BLaER1 (cell line): ENCODE results near the gene RPS24.
A peak's percentile ranks its signal among the peaks of the same experiment; 100 is the strongest.
"Not testable (repeated sequence)": the region's sequence is repeated elsewhere in the genome, so short reads cannot be mapped to it uniquely, and the experiment has no call there.

ENCODE experiments used
- H3K27ac ChIP-seq: shearing (Covaris generic); formaldehyde crosslinking; 2 replicates; pipeline ENCODE4 v1.8.1; 2022
- H3K27me3 ChIP-seq: shearing (Covaris generic); formaldehyde crosslinking; 2 replicates; pipeline ENCODE4 v1.8.1; 2022
- H3K36me3 ChIP-seq: shearing (Covaris generic); formaldehyde crosslinking; 2 replicates; pipeline ENCODE4 v1.8.1; 2022
- H3K4me1 ChIP-seq: shearing (Covaris generic); formaldehyde crosslinking; 2 replicates; pipeline ENCODE4 v1.8.1; 2022
- H3K4me2 ChIP-seq: shearing (Covaris generic); formaldehyde crosslinking; 2 replicates; pipeline ENCODE4 v1.8.1; 2022
- H3K4me3 ChIP-seq: shearing (Covaris generic); formaldehyde crosslinking; 2 replicates; pipeline ENCODE4 v1.8.1; 2022
- H3K9ac ChIP-seq: shearing (Covaris generic); formaldehyde crosslinking; 2 replicates; pipeline ENCODE4 v1.8.1; 2022
- H3K9me3 ChIP-seq: shearing (Covaris generic); formaldehyde crosslinking; 2 replicates; pipeline ENCODE4 v1.8.1; 2022
- H4K20me1 ChIP-seq: shearing (Covaris generic); formaldehyde crosslinking; 2 replicates; pipeline ENCODE4 v1.8.1; 2022
- Cebpa-rat ChIP-seq: shearing (Covaris generic); IDR thresholded peaks from 2 replicates; pipeline ENCODE4 v1.8.1; 2022

The RPS24 gene

DNA sequence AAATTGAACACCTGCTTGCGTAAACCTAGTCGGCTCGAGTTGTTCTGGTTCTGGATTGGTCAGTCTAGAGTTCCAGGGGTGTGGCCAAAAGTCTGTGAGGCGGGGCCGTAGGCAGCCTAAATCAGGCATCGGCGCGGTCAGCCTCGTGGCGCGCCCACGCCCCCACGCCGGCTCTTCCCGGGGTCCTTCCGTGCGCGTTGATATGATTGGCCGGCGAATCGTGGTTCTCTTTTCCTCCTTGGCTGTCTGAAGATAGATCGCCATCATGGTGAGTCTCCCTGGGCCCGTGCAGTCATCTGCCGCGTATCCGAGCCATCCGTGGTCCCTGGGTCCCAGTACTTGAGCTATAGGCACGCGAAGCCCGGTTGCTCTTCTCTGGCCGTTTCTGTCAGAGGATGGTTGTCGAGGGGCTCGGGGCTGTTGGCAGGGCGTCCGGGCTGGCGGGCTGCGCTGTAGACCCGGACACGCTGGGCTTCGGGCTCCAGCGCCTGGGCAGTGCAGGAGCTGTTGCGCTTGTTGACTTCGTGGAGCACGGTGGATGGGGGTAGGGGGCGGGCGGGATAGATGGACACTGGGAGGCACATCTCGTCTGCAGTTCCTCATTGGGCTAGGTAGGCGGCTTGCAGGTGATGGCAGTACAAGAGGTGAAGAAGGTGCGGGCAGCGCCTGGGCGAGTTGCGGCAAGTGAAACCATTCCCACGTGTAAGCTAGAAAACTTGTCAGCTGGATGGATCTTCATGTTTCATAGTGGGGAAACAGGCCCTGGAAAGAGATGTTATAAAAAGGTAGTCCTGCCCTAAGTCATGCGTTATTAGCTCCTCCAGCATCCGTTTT is at the start of gene RPS24:
Gene RPS24 (plus strand): TSS at position 227 of the 834 bp plus-strand sequence. CDS start 39 bp downstream, at position 266.
- H3K27ac ChIP-seq, result peak within 1 kb of the TSS; percentile 91
- no peaks in the 10 kb centered on the region for H3K27me3 ChIP-seq
- no peak for TF ChIP-seq Cebpa-rat
- peak within 1 kb of the TSS; percentile 83 for H3K4me3 ChIP-seq
- peak within 1 kb of the TSS; percentile 94 for H3K4me2 ChIP-seq
- peaks cover 47% of the 10 kb centered on the region for H4K20me1 ChIP-seq
- H3K4me1 ChIP-seq, result peaks cover 54% of the 10 kb centered on the region
- H3K9ac ChIP-seq, result peak within 1 kb of the TSS; percentile 94
- no peaks in the 10 kb centered on the region for H3K9me3 ChIP-seq
- peaks cover 43% of the 10 kb centered on the region for H3K36me3 ChIP-seq

DNA sequence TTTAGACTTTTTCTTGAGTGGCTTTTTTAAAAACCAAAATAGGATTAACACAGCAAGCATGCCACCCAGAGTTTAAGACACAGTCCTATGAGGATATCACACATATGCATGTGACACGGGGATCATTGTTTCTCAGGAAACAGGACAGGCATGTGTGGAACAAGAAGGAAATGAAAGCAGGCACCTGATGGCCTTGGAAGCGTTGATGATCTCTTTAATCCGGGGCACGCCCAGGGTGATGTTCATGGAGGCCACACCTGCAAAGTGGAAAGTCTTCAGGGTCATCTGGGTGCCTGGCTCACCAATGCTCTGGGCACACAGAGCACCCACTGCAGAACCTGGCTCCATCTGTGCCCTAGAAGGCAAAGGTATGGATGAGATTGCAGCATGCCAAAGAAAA is 48.7 kb upstream of the RPS24 start:
- Histone ChIP-seq H3K27ac (no peak overlapping the region), H3K4me2 (no peak overlapping the region), H3K4me3 (no peak overlapping the region), H3K9me3 (no peaks in the 10 kb centered on the region), H3K36me3 (peaks cover 98% of the 10 kb centered on the region), H3K4me1 (no peaks in the 10 kb centered on the region), H4K20me1 (0 out of 2 replicates have a peak, but pooled peaks cover 7% of the 10 kb centered on the region), H3K27me3 (no peaks in the 10 kb centered on the region), H3K9ac (no peak overlapping the region)
- TF ChIP-seq Cebpa-rat, result no peak

DNA sequence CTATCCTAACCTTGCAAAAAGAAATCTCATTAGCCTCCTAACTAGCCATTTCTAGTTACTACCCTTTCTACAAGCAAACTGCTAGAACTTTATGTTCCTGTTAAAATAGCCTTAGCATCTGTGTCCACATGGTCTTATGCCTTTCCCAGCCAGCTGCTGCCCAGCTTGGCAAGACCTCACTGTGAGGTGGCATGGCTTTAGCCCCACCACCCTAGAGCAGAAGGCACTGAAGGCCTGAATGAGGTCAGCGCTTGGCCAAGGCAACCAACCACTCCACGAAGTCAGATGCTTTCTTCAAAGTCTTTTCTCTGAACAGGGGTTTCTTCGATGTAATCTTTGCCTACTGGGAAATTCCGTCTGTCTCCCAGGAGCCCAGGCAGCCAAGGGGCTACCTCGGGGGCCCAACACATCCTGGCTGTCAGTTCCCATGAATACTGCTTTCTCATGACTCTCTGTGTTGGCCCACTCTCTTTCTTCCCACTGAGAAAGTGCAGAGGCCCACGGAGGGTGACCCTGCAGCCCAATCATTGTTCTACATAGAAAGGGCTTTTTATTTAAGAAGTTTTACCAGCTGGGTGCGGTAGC is 45.9 kb upstream of the RPS24 start:
- Histone ChIP-seq H3K27me3 (no peaks in the 10 kb centered on the region), H3K27ac (no peak overlapping the region), H3K36me3 (peaks cover 100% of the 10 kb centered on the region), H3K4me2 (no peak overlapping the region), H3K9me3 (no peaks in the 10 kb centered on the region), H3K9ac (no peak overlapping the region), H3K4me1 (no peaks in the 10 kb centered on the region), H4K20me1 (0 out of 2 replicates have a peak, but pooled peaks cover 7% of the 10 kb centered on the region), H3K4me3 (no peak overlapping the region)
- no peak for TF ChIP-seq Cebpa-rat

GRCh38 chr10:77989081-77989724 is 44.5 kb upstream of the RPS24 start:
- Histone ChIP-seq H4K20me1 (0 out of 2 replicates have a peak, but pooled peaks cover 7% of the 10 kb centered on the region), H3K4me3 (no peak overlapping the region), H3K4me1 (no peaks in the 10 kb centered on the region), H3K4me2 (no peak overlapping the region), H3K9ac (no peak overlapping the region), H3K36me3 (peaks cover 100% of the 10 kb centered on the region), H3K27me3 (no peaks in the 10 kb centered on the region), H3K9me3 (no peaks in the 10 kb centered on the region), H3K27ac (no peak overlapping the region)
- no peak for TF ChIP-seq Cebpa-rat

GRCh38 chr10:77993620-77994019 is 40.0 kb upstream of the RPS24 start:
- H3K9ac ChIP-seq, result no peak overlapping the region
- H3K4me1 ChIP-seq, result no peaks in the 10 kb centered on the region
- H4K20me1 ChIP-seq, result no peaks in the 10 kb centered on the region
- H3K27me3 ChIP-seq, result no peaks in the 10 kb centered on the region
- no peak overlapping the region for H3K4me3 ChIP-seq
- no peak for TF ChIP-seq Cebpa-rat
- no peak overlapping the region for H3K27ac ChIP-seq
- no peak overlapping the region for H3K4me2 ChIP-seq
- H3K36me3 ChIP-seq, result peaks cover 61% of the 10 kb centered on the region
- no peaks in the 10 kb centered on the region for H3K9me3 ChIP-seq

DNA sequence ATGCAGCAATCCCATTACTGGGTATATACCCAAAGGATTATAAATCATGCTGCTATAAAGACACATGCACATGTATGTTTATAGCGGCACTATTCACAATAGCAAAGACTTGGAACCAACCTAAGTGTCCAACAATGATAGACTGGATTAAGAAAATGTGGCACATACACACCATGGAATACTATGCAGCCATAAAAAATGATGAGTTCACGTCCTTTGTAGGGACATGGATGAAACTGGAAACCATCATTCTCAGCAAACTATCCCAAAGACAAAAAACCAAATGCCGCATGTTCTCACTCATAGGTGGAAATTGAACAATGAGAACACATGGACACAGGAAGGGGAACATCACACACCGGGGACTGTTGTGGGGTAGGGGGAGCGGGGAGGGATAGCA is 34.9 kb upstream of the RPS24 start:
- H3K36me3 ChIP-seq, result peaks cover 61% of the 10 kb centered on the region

GRCh38 chr10:78000206-78000605 is 33.5 kb upstream of the RPS24 start:
- peaks cover 69% of the 10 kb centered on the region for H3K36me3 ChIP-seq
- peaks cover 6% of the 10 kb centered on the region; the same call in 1 of the 2 replicates for H4K20me1 ChIP-seq
- H3K4me3 ChIP-seq, result no peak overlapping the region
- no peaks in the 10 kb centered on the region for H3K4me1 ChIP-seq
- H3K27ac ChIP-seq, result no peak overlapping the region
- peaks cover 4% of the 10 kb centered on the region; the same call in 1 of the 2 replicates for H3K9me3 ChIP-seq
- no peaks in the 10 kb centered on the region for H3K27me3 ChIP-seq
- TF ChIP-seq Cebpa-rat, result no peak
- H3K9ac ChIP-seq, result no peak overlapping the region
- no peak overlapping the region for H3K4me2 ChIP-seq

More for the DNA sequence above, 34.9 kb upstream of the RPS24 start:
- H3K4me2 ChIP-seq, H3K27me3 ChIP-seq, H3K4me1 ChIP-seq, H4K20me1 ChIP-seq, H3K9me3 ChIP-seq, H3K9ac ChIP-seq, H3K4me3 ChIP-seq, H3K27ac ChIP-seq: not testable (repeated sequence)

DNA sequence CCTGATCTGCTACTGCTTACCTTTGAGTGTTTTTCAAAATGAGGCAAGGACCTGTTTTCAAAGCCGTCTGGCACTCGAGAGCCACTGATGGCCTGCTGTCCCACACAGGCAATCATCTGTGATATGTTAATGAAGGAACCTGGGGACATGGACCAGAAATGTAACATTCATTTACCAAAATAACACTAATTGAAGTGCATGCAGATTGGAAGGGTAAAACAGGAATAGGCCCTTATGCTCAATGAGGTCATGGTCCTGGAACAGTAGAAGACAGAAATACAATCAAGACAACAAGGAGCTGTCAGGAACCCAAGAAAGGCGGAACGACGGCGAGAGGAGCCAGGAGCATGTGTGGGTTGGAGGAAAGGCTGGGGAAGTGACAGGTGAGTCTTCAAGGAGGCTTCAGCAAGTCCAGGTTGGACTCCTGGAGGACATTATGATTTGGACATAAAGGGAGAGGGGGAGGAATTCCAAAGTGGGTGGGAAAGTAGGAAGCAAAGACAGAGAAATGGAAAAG is 32.6 kb upstream of the RPS24 start:
- H3K4me1 ChIP-seq, result no peaks in the 10 kb centered on the region
- H3K4me2 ChIP-seq, result no peak overlapping the region
- H3K27ac ChIP-seq, result no peak overlapping the region
- no peak overlapping the region for H3K9ac ChIP-seq
- no peak for TF ChIP-seq Cebpa-rat
- H3K36me3 ChIP-seq, result peaks cover 77% of the 10 kb centered on the region
- no peak overlapping the region for H3K4me3 ChIP-seq
- peaks cover 6% of the 10 kb centered on the region; the same call in 1 of the 2 replicates for H4K20me1 ChIP-seq
- no peaks in the 10 kb centered on the region for H3K27me3 ChIP-seq
- H3K9me3 ChIP-seq, result peaks cover 4% of the 10 kb centered on the region; the same call in 1 of the 2 replicates

GRCh38 chr10:78002541-78003288 is 30.9 kb upstream of the RPS24 start:
- H3K27me3 ChIP-seq, result no peaks in the 10 kb centered on the region
- H3K4me1 ChIP-seq, result no peaks in the 10 kb centered on the region
- no peak overlapping the region for H3K4me2 ChIP-seq
- peaks cover 93% of the 10 kb centered on the region for H3K36me3 ChIP-seq
- TF ChIP-seq Cebpa-rat, result no peak
- no peak overlapping the region for H3K4me3 ChIP-seq
- H3K9me3 ChIP-seq, result peaks cover 4% of the 10 kb centered on the region; the same call in 1 of the 2 replicates
- H3K9ac ChIP-seq, result no peak overlapping the region
- peaks cover 6% of the 10 kb centered on the region; the same call in 1 of the 2 replicates for H4K20me1 ChIP-seq
- H3K27ac ChIP-seq, result no peak overlapping the region
